ENCODE results near the gene LCN10. TPM values are rescaled to one million over a fixed set of nuclear protein-coding genes. Genes with fewer than 3 reads are reported as not detected.

The LCN10 gene
- total and polyA plus RNA-seq, 9 of the 15 experiments (the other 6 are each of a cell fraction or from before 2014, with no cell fraction given) = 0.10 to 0.21 (median 0.14) TPM; not detected in 6

DNA sequence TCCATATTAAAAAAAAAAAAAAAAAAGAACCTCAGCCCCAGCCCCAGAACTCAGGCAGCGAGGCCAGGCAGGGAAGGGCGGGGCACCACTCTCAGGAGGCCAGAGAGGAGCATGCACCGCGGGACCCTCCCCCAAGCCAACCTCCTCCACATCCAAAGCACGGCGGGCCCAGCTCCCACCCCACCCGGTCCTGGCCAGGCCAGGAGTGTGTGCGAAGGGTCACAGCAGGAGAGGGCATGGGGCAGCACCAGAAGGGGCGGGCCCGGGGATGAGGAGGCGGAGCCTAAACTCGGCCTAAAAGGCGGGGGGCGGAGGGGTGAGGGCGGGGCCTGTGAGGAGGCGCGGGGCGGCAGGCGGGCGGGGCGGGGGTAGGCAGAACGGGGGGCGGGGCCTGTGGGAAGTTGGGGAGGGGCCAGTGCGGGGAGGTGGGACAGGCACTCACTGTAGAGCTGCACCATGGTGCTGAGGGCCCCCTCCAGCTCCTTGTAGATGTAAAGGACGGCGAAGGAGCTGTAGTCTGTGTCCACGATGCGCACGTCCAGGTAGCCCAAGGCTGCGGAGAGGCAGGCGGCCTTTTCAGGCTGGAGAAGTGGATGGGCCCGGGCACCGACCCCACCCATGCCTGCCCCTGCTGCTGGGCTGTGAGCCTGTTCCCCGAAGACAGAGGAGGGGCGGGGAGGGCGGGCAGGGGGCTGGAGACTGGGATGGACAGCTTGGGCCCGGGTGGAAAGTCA lies 20.3 kb upstream of the LCN10 start (continued):
- TF ChIP-seq NFYB (IDR thresholded peaks at IDR 0.05; ENCODE audit: extremely low read depth, insufficient read length) (no peak), PHF8 (IDR thresholded peaks at IDR 0.05; ENCODE audit: borderline replicate concordance, low read length) (peak; percentile 51; the same call in 1 of the 2 replicates), ZNF184 (CRISPR knock-in tag; IDR thresholded peaks at IDR 0.05) (no peak), FOXK2 (conservative IDR thresholded peaks at IDR 0.05 in 1 of 2, IDR thresholded peaks at IDR 0.05 in 1 of 2; ENCODE audit: low read depth in 2 of 2) (no peak), MECOM (CRISPR knock-in tag; IDR thresholded peaks at IDR 0.05) (no peak), CHD2 (IDR thresholded peaks at IDR 0.05; ENCODE audit: low read depth, low read length) (no peak), ZNF644 (tag; IDR thresholded peaks at IDR 0.05; ENCODE audit: low read depth) (no peak), SNIP1 (IDR thresholded peaks at IDR 0.05; ENCODE audit: low read depth) (no peak), KDM5B (IDR thresholded peaks at IDR 0.05; ENCODE audit: insufficient replicate concordance, low read depth, low read length) (peak; percentile 71), GABPB2 (CRISPR knock-in tag; conservative IDR thresholded peaks at IDR 0.05) (no peak), NR4A1 (CRISPR knock-in tag; IDR thresholded peaks at IDR 0.05) (no peak), NR4A1 (tag; IDR thresholded peaks at IDR 0.05) (no peak), TBP (optimal IDR thresholded peaks at IDR 0.05; ENCODE audit: low read depth, low read length) (peak; percentile 32), MCM3 (IDR thresholded peaks at IDR 0.05) (no peak), MYC (IDR thresholded peaks at IDR 0.05; ENCODE audit: low read depth, low read length) (peak; percentile 46; the same call in 1 of the 2 replicates), MYC (CRISPR knock-in tag; IDR thresholded peaks at IDR 0.05; ENCODE audit: borderline replicate concordance, low read depth) (no peak), TRIM28 (IDR thresholded peaks at IDR 0.05) (no peak), ATF1 (CRISPR knock-in tag; IDR thresholded peaks at IDR 0.05) (no peak), ATF1 (tag; IDR thresholded peaks at IDR 0.05) (no peak)
- TF ChIP-seq, protein P1, sequence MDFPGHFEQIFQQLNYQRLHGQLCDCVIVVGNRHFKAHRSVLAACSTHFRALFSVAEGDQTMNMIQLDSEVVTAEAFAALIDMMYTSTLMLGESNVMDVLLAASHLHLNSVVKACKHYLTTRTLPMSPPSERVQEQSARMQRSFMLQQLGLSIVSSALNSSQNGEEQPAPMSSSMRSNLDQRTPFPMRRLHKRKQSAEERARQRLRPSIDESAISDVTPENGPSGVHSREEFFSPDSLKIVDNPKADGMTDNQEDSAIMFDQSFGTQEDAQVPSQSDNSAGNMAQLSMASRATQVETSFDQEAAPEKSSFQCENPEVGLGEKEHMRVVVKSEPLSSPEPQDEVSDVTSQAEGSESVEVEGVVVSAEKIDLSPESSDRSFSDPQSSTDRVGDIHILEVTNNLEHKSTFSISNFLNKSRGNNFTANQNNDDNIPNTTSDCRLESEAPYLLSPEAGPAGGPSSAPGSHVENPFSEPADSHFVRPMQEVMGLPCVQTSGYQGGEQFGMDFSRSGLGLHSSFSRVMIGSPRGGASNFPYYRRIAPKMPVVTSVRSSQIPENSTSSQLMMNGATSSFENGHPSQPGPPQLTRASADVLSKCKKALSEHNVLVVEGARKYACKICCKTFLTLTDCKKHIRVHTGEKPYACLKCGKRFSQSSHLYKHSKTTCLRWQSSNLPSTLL (IDR thresholded peaks at IDR 0.05) = no peak
- TF ChIP-seq, protein P2, sequence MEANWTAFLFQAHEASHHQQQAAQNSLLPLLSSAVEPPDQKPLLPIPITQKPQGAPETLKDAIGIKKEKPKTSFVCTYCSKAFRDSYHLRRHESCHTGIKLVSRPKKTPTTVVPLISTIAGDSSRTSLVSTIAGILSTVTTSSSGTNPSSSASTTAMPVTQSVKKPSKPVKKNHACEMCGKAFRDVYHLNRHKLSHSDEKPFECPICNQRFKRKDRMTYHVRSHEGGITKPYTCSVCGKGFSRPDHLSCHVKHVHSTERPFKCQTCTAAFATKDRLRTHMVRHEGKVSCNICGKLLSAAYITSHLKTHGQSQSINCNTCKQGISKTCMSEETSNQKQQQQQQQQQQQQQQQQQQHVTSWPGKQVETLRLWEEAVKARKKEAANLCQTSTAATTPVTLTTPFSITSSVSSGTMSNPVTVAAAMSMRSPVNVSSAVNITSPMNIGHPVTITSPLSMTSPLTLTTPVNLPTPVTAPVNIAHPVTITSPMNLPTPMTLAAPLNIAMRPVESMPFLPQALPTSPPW (CRISPR knock-in tag; IDR thresholded peaks at IDR 0.05) = peak; percentile 92
- TF ChIP-seq, protein P3, sequence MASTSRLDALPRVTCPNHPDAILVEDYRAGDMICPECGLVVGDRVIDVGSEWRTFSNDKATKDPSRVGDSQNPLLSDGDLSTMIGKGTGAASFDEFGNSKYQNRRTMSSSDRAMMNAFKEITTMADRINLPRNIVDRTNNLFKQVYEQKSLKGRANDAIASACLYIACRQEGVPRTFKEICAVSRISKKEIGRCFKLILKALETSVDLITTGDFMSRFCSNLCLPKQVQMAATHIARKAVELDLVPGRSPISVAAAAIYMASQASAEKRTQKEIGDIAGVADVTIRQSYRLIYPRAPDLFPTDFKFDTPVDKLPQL (IDR thresholded peaks at IDR 0.05; ENCODE audit: extremely low read depth, insufficient read length) = no peak
- TF ChIP-seq, protein P4, sequence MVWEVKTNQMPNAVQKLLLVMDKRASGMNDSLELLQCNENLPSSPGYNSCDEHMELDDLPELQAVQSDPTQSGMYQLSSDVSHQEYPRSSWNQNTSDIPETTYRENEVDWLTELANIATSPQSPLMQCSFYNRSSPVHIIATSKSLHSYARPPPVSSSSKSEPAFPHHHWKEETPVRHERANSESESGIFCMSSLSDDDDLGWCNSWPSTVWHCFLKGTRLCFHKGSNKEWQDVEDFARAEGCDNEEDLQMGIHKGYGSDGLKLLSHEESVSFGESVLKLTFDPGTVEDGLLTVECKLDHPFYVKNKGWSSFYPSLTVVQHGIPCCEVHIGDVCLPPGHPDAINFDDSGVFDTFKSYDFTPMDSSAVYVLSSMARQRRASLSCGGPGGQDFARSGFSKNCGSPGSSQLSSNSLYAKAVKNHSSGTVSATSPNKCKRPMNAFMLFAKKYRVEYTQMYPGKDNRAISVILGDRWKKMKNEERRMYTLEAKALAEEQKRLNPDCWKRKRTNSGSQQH (CRISPR knock-in tag; IDR thresholded peaks at IDR 0.05) = no peak
